HEK293 (cell line): ENCODE measurements around the gene ZNF670.

Experiments
- CTCF ChIP-seq: fragments of 450-650 bp; formaldehyde crosslinking; IDR thresholded peaks from 2 replicates; pipeline ENCODE4 v1.5.1; 2016; ENCODE audit warnings: missing biosample characterization, missing genetic modification characterization
- IKZF3 ChIP-seq: fragments of 450-650 bp; IDR thresholded peaks from 2 replicates; pipeline ENCODE4 v1.5.0; 2018; ENCODE audit warnings: missing biosample characterization, mild to moderate bottlenecking, missing genetic modification characterization, moderate library complexity
- OSR2 ChIP-seq: fragments of 450-650 bp; formaldehyde crosslinking; IDR thresholded peaks from 2 replicates; pipeline ENCODE4 v1.5.1; 2016; ENCODE audit warnings: missing biosample characterization, missing genetic modification characterization
- SALL2 ChIP-seq: fragments of 450-650 bp; formaldehyde crosslinking; IDR thresholded peaks from 2 replicates; pipeline ENCODE4 v1.5.0; 2017; ENCODE audit warnings: missing biosample characterization, mild to moderate bottlenecking, missing genetic modification characterization, borderline replicate concordance
- YY1 ChIP-seq: fragments of 450-650 bp; formaldehyde crosslinking; IDR thresholded peaks from 2 replicates; pipeline ENCODE4 v1.5.1; 2018; ENCODE audit warnings: missing biosample characterization, missing genetic modification characterization
- ZFP41 ChIP-seq: fragments of 450-650 bp; formaldehyde crosslinking; IDR thresholded peaks from 2 replicates; pipeline ENCODE4 v1.5.1; 2016; ENCODE audit warnings: missing biosample characterization, missing genetic modification characterization, borderline replicate concordance
- ZNF10 ChIP-seq: fragments of 450-650 bp; formaldehyde crosslinking; IDR thresholded peaks from 2 replicates; pipeline ENCODE4 v1.5.1; 2017; ENCODE audit warnings: missing biosample characterization, missing genetic modification characterization
- ZNF664 ChIP-seq: fragments of 450-650 bp; formaldehyde crosslinking; IDR thresholded peaks from 2 replicates; pipeline ENCODE4 v1.5.1; 2016; ENCODE audit warnings: missing biosample characterization, missing genetic modification characterization
- TF ChIP-seq, protein P1 (sequence below): fragments of 450-650 bp; IDR thresholded peaks from 2 replicates; pipeline ENCODE4 v1.5.1; 2018; ENCODE audit warnings: missing biosample characterization, missing genetic modification characterization
- TF ChIP-seq, protein P2 (sequence below): fragments of 450-650 bp; formaldehyde crosslinking; IDR thresholded peaks from 2 replicates; pipeline ENCODE4 v1.5.1; 2016; ENCODE audit warnings: missing biosample characterization, missing genetic modification characterization
- TF ChIP-seq, protein P3 (sequence below): fragments of 450-650 bp; formaldehyde crosslinking; optimal IDR thresholded peaks from 2 replicates; pipeline ENCODE3; 2016; ENCODE audit warnings: missing biosample characterization, mild to moderate bottlenecking, missing genetic modification characterization
- TF ChIP-seq, protein P4 (sequence below): fragments of 450-650 bp; formaldehyde crosslinking; IDR thresholded peaks from 2 replicates; pipeline ENCODE4 v1.5.1; 2016; ENCODE audit warnings: missing biosample characterization, missing genetic modification characterization, low read depth

DNA sequence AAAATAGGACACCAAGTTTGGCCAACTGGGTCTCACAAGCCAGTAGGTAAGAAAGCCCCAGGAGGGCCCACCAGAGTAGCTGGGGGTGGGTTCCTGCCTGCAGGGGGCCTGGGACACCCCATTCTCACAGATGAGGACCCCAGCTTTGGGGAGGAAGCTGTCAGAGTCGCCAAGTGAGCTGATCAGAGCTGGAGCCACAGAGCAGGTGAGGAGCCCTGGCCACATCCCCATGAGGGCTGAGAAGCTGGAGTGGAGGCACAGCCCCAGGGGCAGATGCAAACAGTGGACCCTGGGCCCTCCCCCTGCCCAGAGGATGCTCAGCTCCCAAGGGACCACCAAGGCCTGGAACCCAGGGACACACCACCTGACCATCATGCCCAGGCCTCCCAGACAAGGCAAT, 8.6 kb upstream of the ZNF670 start:
- TF ChIP-seq ZNF664: no peak
- TF ChIP-seq, protein P1, sequence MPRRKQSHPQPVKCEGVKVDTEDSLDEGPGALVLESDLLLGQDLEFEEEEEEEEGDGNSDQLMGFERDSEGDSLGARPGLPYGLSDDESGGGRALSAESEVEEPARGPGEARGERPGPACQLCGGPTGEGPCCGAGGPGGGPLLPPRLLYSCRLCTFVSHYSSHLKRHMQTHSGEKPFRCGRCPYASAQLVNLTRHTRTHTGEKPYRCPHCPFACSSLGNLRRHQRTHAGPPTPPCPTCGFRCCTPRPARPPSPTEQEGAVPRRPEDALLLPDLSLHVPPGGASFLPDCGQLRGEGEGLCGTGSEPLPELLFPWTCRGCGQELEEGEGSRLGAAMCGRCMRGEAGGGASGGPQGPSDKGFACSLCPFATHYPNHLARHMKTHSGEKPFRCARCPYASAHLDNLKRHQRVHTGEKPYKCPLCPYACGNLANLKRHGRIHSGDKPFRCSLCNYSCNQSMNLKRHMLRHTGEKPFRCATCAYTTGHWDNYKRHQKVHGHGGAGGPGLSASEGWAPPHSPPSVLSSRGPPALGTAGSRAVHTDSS: no peak
- TF ChIP-seq, protein P2, sequence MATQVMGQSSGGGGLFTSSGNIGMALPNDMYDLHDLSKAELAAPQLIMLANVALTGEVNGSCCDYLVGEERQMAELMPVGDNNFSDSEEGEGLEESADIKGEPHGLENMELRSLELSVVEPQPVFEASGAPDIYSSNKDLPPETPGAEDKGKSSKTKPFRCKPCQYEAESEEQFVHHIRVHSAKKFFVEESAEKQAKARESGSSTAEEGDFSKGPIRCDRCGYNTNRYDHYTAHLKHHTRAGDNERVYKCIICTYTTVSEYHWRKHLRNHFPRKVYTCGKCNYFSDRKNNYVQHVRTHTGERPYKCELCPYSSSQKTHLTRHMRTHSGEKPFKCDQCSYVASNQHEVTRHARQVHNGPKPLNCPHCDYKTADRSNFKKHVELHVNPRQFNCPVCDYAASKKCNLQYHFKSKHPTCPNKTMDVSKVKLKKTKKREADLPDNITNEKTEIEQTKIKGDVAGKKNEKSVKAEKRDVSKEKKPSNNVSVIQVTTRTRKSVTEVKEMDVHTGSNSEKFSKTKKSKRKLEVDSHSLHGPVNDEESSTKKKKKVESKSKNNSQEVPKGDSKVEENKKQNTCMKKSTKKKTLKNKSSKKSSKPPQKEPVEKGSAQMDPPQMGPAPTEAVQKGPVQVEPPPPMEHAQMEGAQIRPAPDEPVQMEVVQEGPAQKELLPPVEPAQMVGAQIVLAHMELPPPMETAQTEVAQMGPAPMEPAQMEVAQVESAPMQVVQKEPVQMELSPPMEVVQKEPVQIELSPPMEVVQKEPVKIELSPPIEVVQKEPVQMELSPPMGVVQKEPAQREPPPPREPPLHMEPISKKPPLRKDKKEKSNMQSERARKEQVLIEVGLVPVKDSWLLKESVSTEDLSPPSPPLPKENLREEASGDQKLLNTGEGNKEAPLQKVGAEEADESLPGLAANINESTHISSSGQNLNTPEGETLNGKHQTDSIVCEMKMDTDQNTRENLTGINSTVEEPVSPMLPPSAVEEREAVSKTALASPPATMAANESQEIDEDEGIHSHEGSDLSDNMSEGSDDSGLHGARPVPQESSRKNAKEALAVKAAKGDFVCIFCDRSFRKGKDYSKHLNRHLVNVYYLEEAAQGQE: no peak
- no peak for TF ChIP-seq SALL2 (tag by site-specific recombination)
- no peak for TF ChIP-seq ZNF10 (tag by site-specific recombination)
- TF ChIP-seq, protein P3, sequence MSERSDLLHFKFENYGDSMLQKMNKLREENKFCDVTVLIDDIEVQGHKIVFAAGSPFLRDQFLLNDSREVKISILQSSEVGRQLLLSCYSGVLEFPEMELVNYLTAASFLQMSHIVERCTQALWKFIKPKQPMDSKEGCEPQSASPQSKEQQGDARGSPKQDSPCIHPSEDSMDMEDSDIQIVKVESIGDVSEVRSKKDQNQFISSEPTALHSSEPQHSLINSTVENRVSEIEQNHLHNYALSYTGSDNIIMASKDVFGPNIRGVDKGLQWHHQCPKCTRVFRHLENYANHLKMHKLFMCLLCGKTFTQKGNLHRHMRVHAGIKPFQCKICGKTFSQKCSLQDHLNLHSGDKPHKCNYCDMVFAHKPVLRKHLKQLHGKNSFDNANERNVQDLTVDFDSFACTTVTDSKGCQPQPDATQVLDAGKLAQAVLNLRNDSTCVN (tag by site-specific recombination): no peak
- TF ChIP-seq, protein P4, sequence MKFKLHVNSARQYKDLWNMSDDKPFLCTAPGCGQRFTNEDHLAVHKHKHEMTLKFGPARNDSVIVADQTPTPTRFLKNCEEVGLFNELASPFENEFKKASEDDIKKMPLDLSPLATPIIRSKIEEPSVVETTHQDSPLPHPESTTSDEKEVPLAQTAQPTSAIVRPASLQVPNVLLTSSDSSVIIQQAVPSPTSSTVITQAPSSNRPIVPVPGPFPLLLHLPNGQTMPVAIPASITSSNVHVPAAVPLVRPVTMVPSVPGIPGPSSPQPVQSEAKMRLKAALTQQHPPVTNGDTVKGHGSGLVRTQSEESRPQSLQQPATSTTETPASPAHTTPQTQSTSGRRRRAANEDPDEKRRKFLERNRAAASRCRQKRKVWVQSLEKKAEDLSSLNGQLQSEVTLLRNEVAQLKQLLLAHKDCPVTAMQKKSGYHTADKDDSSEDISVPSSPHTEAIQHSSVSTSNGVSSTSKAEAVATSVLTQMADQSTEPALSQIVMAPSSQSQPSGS: no peak
- TF ChIP-seq OSR2 (tag by site-specific recombination): no peak
- no peak for TF ChIP-seq ZFP41 (tag by site-specific recombination)
- no peak for TF ChIP-seq YY1 (tag by site-specific recombination)
- no peak for TF ChIP-seq IKZF3
- TF ChIP-seq CTCF: no peak
